Vagina (tissue), 2 donors: ENCODE results near the gene SH3GL3.

ENCODE experiments used
- POLR2A ChIP-seq, 2 donors: fragments of 450-650 bp; IDR thresholded peaks; one replicate each; pipeline ENCODE4 v1.6.1; 2017; ENCODE audit warnings: antibody characterized with exemption in 2 of 2, mild to moderate bottlenecking in 2 of 2, moderate library complexity in 2 of 2
- POLR2AphosphoS5 ChIP-seq, 2 donors: sonication (generic); formaldehyde crosslinking; IDR thresholded peaks; one replicate each; pipeline ENCODE4 v1.9.0; 2017; ENCODE audit warnings: antibody characterized with exemption in 2 of 2, mild to moderate bottlenecking in 2 of 2, low read depth in 1 of 2; ENCODE audit not compliant: insufficient read depth in 1 of 2

GRCh38 chr15:83546512-83546888, 99.4 kb downstream of the SH3GL3 start:
- TF ChIP-seq POLR2AphosphoS5 (IDR thresholded peaks at IDR 0.05; ENCODE audit: insufficient read depth in 1 of 2, low read depth in 1 of 2) (no peak), POLR2A (IDR thresholded peaks at IDR 0.05) (no peak)
